Measurements from ENCODE around the gene PDE8A.

DNA sequence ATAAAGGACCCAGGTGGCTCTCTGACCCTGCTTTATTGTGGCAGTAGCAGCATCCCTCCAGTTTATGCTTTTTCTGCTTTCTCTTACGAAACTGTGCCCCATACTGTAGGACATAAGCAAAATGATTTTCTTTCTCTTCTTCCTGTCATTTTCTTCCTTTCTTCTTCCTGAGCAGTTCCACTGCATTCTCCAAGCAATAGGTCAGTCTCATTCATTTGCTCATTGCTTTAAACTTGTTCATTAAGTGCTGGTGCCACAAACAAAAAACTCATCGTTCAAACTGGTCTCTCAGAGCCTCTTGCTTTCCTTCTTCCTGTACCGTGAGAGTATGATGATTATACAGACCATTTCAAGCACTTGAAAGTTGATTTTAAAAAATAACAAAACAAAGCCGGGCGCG is 66.8 kb downstream of the PDE8A start:
- TF ChIP-seq ZFP69B (tag by site-specific recombination; IDR thresholded peaks at IDR 0.05) (no peak), ZNF830 (tag by site-specific recombination; IDR thresholded peaks at IDR 0.05; ENCODE audit: low read depth) (no peak), ZBTB1 (tag by site-specific recombination; IDR thresholded peaks at IDR 0.05) (no peak), ZNF423 (tag by site-specific recombination; IDR thresholded peaks at IDR 0.05) (no peak), ZNF24 (tag by site-specific recombination; IDR thresholded peaks at IDR 0.05) (no peak)
- TF ChIP-seq, protein P1, sequence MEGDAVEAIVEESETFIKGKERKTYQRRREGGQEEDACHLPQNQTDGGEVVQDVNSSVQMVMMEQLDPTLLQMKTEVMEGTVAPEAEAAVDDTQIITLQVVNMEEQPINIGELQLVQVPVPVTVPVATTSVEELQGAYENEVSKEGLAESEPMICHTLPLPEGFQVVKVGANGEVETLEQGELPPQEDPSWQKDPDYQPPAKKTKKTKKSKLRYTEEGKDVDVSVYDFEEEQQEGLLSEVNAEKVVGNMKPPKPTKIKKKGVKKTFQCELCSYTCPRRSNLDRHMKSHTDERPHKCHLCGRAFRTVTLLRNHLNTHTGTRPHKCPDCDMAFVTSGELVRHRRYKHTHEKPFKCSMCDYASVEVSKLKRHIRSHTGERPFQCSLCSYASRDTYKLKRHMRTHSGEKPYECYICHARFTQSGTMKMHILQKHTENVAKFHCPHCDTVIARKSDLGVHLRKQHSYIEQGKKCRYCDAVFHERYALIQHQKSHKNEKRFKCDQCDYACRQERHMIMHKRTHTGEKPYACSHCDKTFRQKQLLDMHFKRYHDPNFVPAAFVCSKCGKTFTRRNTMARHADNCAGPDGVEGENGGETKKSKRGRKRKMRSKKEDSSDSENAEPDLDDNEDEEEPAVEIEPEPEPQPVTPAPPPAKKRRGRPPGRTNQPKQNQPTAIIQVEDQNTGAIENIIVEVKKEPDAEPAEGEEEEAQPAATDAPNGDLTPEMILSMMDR (tag by site-specific recombination; IDR thresholded peaks at IDR 0.05), result no peak
- TF ChIP-seq, protein P2, sequence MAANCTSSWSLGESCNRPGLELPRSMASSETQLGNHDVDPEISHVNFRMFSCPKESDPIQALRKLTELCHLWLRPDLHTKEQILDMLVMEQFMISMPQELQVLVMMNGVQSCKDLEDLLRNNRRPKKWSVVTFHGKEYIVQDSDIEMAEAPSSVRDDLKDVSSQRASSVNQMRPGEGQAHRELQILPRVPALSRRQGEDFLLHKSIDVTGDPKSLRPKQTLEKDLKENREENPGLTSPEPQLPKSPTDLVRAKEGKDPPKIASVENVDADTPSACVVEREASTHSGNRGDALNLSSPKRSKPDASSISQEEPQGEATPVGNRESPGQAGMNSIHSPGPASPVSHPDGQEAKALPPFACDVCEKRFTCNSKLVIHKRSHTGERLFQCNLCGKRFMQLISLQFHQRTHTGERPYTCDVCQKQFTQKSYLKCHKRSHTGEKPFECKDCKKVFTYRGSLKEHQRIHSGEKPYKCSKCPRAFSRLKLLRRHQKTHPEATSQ (tag by site-specific recombination; IDR thresholded peaks at IDR 0.05), result no peak
